HG02678 (cell line): ENCODE results near the gene CDCP1.
"Not testable (repeated sequence)": the region's sequence is repeated elsewhere in the genome, so short reads cannot be mapped to it uniquely, and the experiment has no call there.

Experiments
- ATAC-seq: cut with Tn5 transposase; IDR thresholded peaks from one replicate; pipeline ENCODE4 v1.9.1; 2021; ENCODE audit warnings: mild to moderate bottlenecking, moderate library complexity; ENCODE audit not compliant: unreplicated experiment

The CDCP1 gene

DNA sequence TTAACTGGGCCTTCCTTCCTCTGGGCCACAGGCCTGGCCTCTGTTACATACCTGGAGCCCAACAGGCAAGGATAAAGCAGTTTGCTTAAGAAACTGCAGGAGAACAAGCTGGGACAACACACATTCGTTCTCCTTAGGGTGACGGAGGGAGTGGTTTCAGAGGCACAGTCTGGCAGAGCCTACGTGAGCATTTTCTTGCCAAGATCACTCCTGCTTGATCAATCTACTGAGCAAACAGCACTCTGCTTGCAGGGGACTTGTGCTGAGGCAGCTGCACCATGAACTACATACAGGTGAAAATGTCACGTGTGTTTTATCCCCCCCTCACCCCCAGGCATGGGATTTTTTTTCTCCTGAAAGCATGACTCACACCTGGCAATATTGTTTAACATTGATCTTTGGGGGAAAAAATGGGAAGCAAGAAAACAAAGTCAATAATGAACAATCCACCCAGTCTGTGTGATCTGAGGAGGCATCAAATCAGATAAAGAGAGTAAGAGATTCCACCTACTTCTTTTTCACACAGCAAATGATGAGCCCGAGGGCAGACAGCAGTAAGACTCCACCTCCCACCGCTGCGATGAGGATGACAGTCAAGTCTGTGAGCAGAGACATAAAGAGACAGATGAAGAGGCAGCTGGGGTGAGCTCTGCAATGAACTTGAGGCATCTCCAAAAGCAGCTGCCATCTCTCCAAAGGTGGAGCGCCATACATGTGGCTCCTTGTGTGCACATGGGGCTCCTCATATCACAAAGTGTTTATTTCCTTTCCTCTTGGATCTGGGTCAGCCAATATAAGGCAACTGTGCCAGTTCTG is 57.4 kb downstream of the CDCP1 start:
- ATAC-seq: no peak

DNA sequence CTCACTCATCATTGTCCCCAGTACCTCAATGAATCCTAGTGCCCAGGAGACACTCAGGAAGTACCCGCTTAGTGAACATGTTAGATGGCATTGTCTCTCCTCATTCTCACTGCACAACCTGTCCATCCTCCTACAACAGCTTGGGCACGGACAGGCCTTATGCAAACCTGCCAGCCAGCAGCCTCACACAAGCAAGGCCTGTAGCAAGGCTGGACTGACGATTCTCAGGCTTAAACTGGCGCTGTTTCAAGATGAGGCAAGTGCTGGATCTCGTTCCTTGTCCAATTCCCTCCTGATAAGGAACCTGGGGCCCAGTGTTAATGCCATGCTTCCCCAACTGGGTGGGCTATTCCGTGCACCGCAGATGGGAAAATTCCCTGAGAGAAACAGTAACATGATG is 59.0 kb downstream of the CDCP1 start:
- ATAC-seq: no peak

DNA sequence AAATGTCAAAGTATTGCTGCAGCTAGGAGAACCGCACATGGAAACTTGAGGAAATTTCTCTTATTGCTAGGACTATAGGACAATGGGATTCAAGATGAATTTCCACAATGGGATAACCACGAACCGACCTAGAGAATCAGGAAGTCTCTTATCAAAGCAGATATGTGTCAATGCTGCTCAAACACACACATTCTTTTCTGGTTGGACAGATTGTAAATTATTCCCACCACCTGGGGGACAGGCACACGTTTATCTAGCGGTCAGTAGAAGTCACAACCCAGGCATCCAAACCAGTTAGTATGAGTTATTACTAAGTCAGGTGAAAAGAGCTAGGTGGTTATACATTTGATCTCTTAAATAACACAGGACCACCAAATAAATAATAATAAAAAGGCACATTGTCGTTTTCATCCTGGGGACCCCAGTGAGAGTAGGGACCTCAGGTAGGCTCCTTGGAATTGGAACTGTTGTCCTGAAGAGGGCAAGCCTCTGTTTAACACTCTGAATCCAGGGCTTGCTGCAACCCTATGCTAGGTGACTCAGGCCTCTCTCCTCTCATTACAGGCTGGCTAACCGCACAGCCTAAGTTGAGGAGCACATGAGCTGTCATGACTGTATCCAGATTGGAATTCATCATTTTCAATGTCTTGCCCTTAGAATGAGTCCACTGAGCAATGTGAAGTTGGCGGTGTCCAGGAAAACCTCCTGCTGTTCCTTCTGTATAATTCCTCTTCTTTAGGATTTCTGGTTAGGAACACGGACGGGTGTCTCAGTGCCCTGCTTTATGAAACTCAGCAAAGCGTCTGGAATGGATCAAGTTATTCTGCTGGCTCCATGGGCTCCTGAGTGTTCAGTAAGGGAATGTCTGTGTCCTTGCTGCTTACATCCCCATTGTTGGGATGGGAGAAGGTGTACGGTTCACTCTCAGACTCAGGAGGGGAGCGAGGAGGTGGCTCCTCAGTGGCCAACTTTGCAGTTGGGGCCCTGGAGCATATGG is 61.1 kb downstream of the CDCP1 start:
- no peak for ATAC-seq

DNA sequence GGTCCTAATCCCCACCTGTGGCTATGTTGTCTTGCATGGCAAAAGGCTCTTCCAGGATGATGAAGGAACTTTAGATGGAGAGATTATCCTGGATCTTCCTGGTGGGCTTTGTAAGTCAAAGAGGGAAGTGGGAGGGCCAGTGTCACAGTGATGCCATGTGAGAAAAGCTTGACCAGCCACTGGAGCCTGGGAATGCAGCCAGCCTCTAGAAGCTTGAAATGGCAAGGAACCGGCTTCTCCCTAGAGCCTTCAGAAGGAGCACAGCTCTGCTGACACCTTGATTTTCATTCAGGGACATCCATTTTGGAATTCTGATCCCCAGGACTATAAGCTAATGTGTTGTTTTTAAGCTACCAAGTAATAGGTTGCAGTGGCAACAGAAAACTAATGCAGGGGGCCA is 61.8 kb downstream of the CDCP1 start:
- ATAC-seq: no peak

DNA sequence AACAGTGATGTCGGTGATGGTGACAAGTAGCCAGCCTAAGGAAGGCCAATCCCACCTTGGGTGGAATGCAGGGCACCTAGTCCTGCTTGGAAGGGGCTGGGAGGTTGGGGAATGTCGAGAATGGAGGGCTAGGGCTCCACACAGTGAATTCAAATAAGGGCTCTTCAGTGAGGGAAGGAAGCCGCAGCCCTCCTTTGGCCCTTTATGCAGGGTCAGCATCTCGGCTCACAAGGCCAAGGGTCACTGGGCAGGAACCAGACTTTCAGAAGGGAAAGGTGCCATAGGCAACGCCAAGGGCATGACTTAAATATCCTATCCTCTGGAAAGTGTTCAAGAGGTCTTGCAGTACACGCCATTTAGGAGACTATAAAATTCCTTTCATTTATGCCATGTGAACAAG is 63.2 kb downstream of the CDCP1 start:
- ATAC-seq: no peak

DNA sequence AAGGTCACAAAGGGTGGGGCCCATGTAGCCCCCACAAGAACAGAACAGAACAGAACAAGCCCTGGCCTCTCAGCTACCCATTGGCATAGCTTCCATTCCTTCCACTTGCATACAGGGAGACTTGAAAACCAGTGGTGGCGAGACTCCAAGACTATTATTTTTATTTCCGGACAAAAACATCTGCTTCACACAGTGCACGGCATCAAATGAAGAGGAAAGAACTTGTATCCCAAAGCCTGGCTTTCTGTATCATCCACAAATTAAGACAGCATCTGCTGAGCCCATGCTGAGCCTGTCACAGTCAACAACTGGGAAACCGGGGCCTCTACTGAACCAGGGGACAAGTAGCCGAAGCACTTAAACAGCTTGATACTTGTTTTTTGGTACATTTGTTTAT is 64.0 kb downstream of the CDCP1 start:
- ATAC-seq: no peak

DNA sequence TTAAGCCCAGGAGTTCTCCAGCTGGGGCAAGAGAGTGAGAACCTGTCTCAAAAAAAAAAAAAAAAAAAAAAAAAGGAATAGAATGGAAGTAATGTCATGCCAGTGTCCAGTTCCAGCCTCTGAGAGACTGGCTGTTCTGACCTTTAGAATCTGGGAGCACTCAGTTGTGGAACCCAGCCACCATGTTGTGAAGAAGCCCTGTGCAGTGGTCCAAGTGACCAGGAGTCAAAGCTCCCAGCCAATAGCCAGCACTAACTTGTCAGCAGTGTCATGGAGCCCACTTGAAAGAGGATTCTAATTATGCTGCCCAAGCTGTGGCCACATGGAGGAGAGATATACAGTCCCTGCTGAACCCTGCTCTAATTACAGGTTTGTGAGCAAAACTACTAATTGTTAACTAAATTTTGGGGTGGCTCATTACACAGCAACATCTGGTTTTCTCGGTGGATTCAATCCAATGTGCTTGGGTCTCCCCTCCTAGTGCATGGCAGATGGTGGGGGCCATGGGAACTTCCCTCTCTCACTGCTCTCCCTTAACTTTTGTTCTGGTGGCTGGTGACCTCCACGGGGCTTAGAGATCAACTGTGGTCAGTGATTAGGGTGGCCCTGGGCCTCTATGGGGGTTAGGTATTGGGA is 64.6 kb downstream of the CDCP1 start:
- ATAC-seq: no peak

DNA sequence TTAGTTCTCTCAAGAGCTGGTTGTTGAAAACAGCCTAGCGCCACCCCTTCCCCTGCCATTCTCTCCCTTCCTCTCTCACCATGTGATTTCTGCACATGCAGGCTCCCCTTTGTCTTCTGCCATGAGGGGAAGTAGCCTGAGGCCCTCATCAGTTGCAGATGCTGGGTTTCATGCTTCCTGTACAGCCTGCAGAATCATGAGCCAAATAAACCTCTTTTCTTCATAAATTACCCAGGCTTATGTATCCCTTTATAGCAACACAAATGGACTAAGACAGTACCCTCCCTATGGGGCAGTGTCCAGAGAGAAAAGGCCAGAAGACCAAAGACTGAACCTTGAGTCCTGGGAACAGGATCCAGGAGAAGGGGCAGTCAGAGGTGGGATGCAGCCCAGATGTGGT is 65.4 kb downstream of the CDCP1 start:
- ATAC-seq: no peak

DNA sequence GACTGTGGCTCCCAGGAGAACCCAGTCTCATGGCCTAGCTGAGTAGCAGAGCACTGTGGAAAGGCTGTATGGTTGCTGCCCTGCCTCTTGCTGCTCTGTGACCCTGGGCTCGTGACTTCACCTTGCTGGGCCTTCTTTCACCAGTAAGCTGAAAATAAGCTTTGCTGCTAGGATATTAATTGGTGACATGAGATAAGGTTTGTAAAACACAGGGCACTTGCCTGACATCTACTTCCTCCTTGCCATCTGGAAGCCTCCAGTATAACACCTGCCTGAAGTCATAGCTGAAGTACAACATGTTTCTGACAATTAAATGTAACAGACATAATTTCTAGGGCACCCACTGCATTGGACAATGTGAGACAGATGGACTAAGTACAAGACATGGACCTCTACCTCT is 66.5 kb downstream of the CDCP1 start:
- ATAC-seq: no peak

DNA sequence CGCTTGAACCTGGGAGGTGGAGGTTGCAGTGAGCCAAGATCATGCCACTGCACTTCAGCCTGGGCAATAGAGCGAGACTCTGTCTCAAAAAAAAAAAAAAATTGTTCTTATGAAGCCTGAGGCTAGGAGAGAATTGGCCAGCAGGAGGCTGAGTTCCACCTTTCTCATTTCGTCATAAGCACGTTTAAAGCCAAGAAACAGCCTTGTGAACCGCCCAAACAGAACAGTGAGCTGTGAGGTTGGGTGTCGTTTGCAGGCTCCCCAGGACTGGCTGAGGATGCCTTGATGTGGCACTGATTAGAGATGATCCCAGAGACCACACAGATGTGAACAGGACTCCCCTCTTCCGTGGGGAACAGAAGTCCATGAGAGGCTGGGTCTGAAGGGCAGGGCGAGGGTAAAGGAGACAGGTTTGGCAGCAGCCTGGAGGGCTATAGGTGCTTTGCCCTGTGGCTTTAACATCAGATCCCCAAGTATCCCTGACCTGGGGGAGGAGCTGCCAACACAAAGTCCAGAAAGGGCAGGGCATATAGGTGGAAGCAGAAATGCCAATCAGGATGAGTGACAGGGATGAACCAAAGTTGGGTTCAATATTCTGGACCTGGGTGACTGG is 67.2 kb downstream of the CDCP1 start:
- no peak for ATAC-seq

DNA sequence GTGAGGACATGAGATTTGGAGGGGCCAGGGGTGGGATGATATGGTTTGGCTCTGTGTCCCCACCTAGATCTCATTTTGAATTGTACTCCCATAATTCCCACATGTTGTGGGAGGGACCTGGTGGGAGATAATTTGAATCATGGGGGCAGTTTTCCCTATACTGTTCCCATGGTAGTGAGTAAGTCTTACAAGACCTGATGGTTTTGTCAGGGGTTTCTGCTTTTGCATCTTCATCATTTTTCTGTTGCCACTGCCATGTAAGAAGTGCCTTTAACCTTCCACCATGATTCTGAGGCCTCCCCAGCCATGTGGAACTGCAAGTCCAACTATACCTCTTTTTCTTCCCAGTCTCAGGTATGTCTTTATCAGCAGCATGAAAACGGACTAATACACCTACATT is 67.9 kb downstream of the CDCP1 start:
- not testable (repeated sequence) for ATAC-seq

DNA sequence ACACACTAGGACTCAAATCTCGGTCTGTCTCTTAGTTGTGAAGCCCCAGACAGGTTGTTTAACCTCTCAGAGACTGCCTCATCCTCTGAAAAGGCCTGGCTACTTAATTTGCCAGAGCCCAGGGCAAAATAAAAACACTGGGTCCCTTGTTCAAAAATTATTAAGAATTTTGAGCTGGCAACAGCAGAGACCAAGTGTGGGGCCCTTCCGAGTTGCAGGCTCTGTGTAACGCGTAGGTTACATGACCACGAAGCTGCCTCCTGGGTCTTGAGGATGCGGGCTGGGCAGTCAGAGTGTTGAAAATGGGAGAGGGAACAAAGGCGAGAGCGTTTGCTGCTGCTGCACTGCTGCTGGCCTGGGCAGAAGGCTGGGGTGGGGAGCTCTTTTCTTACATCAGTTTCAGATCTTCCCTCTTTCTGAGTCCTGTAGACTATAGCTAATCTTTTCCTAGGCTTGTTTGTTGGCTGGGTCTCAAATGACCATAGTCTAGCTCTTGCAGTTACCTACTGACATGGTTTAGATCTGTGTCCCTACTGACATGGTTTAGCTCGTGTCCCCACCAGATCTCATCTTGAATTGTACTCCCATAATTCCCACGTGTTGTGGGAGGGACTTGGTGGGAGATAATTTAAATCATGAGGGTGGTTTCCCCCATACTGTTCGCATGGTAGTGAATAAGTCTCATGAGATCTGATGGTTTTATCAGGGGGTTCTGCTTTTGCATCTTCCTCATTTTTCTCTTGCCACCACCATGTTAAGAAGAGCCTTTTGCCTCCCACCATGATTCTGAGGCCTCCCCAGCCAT is 70.2 kb downstream of the CDCP1 start:
- ATAC-seq: no peak

DNA sequence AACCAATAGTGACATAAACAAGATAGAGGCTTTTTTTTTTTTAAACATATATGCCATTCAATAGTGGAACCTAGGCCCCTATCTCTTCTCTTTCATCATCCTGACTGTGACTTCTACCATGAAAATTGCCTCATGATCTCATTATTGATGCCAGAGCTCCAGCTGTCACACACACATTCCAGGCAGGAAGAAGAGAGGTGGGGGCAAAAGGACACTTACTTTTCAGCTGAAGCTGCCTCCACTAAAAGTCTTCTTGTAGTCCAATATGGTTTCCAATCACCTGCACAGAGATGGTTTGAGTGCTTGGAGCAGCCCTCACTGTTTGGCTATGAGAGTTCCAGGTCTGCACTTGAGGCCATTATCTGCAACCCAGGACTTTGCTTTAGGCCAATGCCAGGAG is 75.1 kb downstream of the CDCP1 start:
- no peak for ATAC-seq

DNA sequence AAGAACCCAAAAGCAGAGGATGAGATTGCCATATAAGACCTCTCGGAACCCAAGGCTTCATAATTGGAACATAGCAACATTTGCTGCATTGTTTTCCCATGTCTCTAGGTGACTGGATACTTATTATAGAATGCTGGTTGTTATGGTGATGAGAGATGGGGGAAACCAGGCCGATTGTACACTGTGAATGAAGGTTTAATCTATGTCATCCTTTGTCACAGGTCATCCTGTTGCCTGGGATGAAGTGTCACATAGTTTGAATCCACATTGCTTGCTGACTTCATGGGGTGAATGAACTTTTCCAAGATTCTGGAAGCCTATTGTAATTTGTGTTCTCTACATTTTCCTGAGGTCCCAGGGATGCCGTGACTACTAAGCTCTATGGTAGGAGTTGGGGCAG is 78.2 kb downstream of the CDCP1 start:
- ATAC-seq: no peak

DNA sequence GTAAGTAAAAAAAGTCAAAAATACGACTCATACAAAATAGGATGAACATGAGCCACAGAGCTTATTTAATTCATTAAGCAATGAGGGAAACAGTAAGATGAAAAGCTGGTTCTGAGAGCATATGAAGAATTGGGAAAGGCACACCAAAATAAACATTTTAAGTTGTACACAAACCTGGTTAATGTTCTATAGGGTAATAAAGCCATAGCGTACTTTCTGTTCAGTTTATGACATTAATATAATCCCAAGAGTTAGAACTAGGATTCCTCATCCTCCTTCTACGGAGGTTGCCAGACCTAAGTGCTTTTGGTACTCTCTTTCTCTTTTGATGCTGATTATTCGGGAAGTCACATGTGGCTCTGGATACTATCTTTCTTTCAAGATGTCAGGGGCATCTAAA is 78.7 kb downstream of the CDCP1 start:
- no peak for ATAC-seq

DNA sequence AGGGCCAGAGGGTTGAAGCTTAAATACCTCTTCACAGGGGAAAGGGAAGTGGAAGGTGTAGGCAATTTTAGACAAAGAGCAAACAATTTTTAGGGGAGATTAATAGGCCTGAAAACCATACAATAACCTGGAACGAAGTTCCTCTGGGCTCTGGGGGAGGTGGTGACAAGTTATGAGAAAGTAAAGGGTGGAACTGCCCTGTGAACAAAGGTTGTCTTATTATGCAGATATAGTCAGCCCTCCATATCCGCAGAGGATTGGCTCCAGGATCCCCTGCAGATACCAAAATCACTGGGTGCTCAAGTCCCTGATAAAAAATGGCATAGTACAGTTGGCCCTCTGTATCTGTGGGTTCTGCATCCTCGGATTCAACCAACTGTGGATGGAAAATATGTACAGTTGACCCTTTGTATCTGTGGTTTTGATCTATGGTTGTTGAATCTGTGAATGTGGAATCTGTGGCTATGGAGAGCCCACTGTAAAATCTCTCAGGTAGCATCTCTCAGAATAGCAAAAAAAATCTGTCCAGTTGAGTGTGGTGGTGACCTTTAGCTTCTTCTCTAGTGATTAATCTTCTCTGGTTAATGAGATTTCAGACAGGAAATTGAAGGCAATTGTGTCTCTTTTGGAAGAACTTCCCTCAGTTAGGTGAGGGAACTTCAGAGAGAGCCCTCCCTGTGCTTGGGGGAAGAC is 79.9 kb downstream of the CDCP1 start:
- no peak for ATAC-seq

DNA sequence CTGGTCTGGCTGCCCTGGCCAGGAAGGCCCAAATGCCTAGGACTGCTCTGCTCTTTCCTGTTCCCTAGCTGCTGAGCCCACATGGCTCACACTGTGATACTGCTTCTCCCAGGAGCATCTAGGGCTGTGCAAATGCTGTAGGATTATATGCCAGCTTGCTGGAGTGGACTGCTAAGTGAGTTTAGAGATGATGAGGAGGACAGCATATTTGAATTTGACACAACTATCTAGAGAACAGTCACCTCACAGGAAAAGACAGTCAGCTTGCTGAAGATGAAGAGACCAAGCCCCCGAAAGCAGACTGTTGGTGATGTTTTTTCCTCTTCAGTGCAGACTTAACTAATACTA is 80.8 kb downstream of the CDCP1 start:
- ATAC-seq: no peak

DNA sequence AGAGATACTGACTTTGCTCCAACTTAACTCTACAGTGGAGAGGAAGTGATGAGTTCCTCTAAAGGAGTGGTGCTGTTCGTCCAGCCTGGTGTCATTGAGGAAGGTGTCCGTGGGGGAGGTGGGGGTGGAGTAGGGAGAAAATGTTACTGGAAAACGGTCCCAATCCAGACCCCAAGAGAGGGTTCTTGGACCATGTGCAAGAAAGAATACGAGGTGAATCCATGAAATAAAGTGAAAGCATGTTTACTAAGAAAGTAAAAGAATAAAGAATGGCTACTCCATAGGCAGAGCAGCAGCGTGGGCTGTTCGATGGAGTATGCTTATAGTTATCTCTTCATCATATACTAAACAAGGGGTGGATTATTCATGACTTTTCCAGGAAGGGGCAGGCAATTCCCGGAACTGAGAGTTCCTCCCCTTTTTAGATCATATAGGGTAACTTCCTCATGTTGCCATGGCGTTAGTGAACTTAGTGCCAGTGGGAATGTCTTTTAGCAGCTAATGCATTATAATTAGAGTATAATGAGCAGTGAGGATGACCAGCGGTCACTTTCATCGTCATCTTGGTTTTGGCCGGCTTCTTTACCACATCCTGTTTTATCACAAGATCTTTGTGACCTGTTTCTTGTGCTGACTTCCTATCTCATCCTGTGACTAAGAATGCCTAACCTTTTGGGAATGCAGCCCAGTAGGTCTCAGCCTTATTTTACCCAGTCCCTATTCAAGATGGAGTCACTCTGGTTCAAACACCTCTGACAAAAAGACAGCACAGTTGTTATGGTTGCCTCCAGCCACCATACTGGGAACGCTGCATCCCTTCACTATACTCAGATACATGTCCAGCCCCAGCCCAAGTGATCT is 81.4 kb downstream of the CDCP1 start:
- ATAC-seq: no peak

DNA sequence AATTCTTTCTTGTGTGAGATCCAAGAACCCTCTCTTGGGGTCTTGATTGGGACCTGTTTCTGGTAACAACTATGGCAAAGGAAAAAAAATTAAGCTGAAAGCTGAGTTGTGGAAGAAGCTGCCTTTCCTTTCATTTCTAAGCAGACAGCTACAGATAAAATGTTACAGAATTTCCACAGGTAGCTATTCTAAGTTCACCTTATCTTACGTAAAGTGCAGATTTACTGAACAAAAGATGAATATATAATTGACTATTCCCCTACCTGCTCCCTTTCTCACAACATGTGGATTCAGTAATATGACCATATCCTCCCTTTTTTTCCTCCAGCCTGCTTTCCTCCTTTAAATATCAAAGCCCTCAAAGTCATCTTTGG is 83.5 kb downstream of the CDCP1 start:
- ATAC-seq: no peak
